ENCODE data around the gene SV2C. TPM values are rescaled to one million over a fixed set of nuclear protein-coding genes. Genes with fewer than 3 reads are reported as not detected.
A peak's percentile ranks its signal among the peaks of the same experiment; 100 is the strongest.

The SV2C gene
- total RNA-seq, 1 donor from 2014 or later, result not detected

GRCh38 chr5:76099286-76099702 lies 16.1 kb downstream of the SV2C start:
- DNase-seq (ENCODE audit: low read depth in 2 of 2), result no peak

GRCh38 chr5:76099756-76100155 lies 16.6 kb downstream of the SV2C start:
- no peak for DNase-seq (ENCODE audit: low read depth in 2 of 2)

- DNase-seq (ENCODE audit: low read depth in 2 of 2), result peak; percentile 44 to 58
Measured at GRCh38 chr5:76104027-76104426, 20.8 kb downstream of the SV2C start.

GRCh38 chr5:76106149-76106548 lies 23.0 kb downstream of the SV2C start:
- DNase-seq (ENCODE audit: low read depth in 2 of 2), result no peak

- DNase-seq (ENCODE audit: low read depth in 2 of 2), result peak in 1 of 2 donors; percentile 80
Measured at GRCh38 chr5:76111477-76112174, 28.4 kb downstream of the SV2C start.

GRCh38 chr5:76113103-76113502 lies 29.9 kb downstream of the SV2C start:
- no peak for DNase-seq (ENCODE audit: low read depth in 2 of 2)

- DNase-seq (ENCODE audit: low read depth in 2 of 2), result peak; percentile 91 to 93
Measured at GRCh38 chr5:76114179-76114851, 31.1 kb downstream of the SV2C start.

GRCh38 chr5:76125346-76125745 lies 42.2 kb downstream of the SV2C start:
- DNase-seq (ENCODE audit: low read depth in 2 of 2), result no peak

GRCh38 chr5:76125888-76126287 lies 42.7 kb downstream of the SV2C start:
- peak; percentile 65 to 72 for DNase-seq (ENCODE audit: low read depth in 2 of 2)

- no peak for DNase-seq (ENCODE audit: low read depth in 2 of 2)
Measured at GRCh38 chr5:76134003-76134402, 50.8 kb downstream of the SV2C start.

GRCh38 chr5:76134646-76135045 lies 51.5 kb downstream of the SV2C start:
- DNase-seq (ENCODE audit: low read depth in 2 of 2), result no peak

GRCh38 chr5:76137887-76138542 lies 54.8 kb downstream of the SV2C start:
- DNase-seq (ENCODE audit: low read depth in 2 of 2), result no peak

- DNase-seq (ENCODE audit: low read depth in 2 of 2), result no peak
Measured at GRCh38 chr5:76143884-76144283, 60.7 kb downstream of the SV2C start.

- no peak for DNase-seq (ENCODE audit: low read depth in 2 of 2)
Measured at GRCh38 chr5:76144513-76145274, 61.5 kb downstream of the SV2C start.

- DNase-seq (ENCODE audit: low read depth in 2 of 2), result peak in 1 of 2 donors; percentile 35
Measured at GRCh38 chr5:76145945-76146344, 62.8 kb downstream of the SV2C start.

- DNase-seq (ENCODE audit: low read depth in 2 of 2), result no peak
Measured at GRCh38 chr5:76149636-76150035, 66.5 kb downstream of the SV2C start.

- DNase-seq (ENCODE audit: low read depth in 2 of 2), result peak; percentile 63 to 83
Measured at GRCh38 chr5:76152161-76152560, 69.0 kb downstream of the SV2C start.

GRCh38 chr5:76152700-76153099 lies 69.5 kb downstream of the SV2C start:
- no peak for DNase-seq (ENCODE audit: low read depth in 2 of 2)

GRCh38 chr5:76153271-76153670 lies 70.1 kb downstream of the SV2C start:
- no peak for DNase-seq (ENCODE audit: low read depth in 2 of 2)

- no peak for DNase-seq (ENCODE audit: low read depth in 2 of 2)
Measured at GRCh38 chr5:76154009-76154690, 71.0 kb downstream of the SV2C start.

- DNase-seq (ENCODE audit: low read depth in 2 of 2), result no peak
Measured at GRCh38 chr5:76155536-76155935, 72.4 kb downstream of the SV2C start.

Data from dermis microvascular lymphatic vessel endothelial cell (primary cell).